NOMO-1 treated with dmso at 0.1 percent for 144 hours (cell line): ENCODE results near the gene MARF1.
"Not testable (repeated sequence)": the region's sequence is repeated elsewhere in the genome, so short reads cannot be mapped to it uniquely, and the experiment has no call there.

ENCODE experiments used
- DNase-seq: peaks from one replicate; lab custom pipeline; 2025; ENCODE audit not compliant: unreplicated experiment; lab: John Stamatoyannopoulos, UW

The MARF1 gene

GRCh38 chr16:15621456-15621855, 21.5 kb downstream of the MARF1 start:
- DNase-seq, result no peak

DNA sequence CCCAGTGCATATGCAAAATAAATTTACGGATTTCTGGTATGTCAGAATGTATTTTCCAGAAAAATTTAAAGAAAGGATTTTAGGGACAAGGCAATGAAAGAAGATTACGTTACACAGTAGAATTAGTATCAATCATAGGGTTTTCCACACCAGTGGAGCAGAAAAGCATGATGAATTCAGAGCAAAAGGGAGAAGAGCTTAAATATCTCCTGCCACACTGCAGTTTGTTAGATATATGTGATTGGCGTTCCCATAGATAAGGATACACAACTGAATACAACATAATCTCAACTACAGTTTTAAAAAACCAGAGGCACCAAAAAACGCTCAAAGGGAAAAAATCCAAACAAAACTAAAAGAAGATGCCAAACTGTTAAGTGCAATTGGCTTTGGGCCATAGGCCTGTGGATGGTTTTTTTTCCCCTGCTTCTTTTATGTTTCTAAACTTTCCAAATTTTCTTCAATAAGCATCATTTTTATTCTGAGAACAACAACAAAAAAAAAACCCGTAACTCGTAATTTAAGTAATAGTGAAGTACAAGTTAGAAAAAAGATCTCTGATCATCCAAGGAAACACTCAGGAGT, 22.3 kb downstream of the MARF1 start:
- DNase-seq, result no peak

DNA sequence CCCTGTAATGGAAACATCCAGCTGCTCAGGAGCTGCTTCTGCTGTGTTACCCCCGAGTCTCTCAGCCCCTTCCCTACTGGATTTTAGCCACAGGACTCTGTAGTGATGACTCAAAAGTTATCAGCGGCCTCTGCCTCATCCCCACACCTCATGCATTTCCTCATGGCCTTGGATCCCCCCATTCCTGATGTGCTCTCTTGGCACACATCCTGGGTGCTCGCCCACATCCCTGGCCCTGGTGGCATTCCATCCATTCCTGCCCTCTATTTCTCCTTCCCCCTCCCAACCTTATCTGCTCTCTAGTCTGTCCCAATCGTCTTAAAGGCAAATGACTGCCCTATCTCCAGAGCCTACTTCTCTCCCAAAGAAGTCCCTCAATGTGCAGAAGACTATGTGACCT, 24.6 kb downstream of the MARF1 start:
- DNase-seq, result no peak

DNA sequence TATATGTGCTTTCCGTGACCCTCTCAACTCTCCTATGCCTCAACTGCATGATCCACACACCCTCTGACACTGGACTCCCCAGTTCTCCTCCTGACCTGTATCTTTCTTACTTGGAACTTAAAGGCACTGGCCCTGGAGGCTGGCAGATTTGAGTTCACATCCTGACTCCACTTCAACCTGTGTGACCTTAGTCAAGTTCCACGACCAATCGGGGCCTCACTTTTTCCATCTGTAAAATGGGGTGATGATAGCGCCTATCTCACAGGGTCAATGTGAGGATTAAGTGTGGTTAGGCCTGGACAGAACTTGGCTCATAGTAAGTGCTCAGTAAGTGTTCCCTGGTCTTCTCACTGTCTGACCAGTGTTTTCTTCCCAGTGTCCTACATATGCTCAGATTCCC, 25.1 kb downstream of the MARF1 start:
- DNase-seq, result no peak

DNA sequence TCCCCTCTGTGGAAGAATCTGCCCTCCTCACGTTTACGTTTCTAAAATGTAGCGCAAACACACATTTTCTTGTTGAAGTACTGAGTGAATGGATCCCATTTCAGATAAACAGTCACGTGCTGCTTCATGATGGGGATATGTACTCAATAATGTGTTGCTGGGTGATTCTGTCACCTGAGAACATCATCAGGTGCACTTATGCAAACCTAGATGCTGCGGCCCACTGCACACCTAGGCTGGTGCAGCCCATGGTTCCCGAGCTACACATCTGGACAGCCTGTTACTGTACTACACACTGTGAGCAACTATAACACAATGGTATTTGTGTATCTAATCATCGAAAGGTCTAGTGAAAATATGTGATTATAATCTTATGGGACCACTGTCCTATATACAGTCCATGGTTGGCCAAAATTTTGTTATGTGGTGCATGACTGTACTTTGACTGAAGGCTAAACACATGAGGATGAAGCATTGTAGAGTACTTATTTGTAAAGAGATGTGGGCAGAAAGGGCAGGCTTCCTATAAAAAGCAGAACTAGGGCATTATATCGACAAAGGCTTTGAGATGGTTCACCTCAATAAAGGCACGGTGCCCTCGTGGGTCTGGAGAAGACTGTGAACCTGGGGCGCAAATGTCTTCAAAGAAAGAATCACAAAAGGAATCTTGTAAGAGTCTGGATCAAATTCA, 26.3 kb downstream of the MARF1 start:
- no peak for DNase-seq

GRCh38 chr16:15616012-15616411, 26.9 kb downstream of the MARF1 start:
- DNase-seq, result no peak

DNA sequence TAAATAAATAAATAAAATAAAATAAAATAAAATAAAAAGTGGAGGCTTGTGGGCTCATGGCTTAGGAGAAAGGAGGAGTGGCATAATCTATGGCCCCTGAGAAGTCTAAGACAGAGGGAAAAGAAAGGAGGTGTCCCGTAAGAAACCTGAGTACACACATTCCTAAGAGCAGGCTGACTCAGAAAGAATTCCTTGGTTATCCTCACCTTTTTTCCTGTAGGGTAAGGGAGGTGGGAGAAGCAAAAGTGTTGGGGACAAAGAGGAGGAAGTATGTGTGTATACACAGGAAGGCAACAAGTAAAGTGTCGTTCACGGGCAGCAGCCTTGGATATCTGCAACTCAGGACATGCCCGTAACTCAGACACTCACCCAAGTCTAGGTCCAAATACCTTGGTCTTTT, 29.3 kb downstream of the MARF1 start:
- no peak for DNase-seq

- no peak for DNase-seq
Measured at GRCh38 chr16:15611610-15612009, 31.3 kb downstream of the MARF1 start.

DNA sequence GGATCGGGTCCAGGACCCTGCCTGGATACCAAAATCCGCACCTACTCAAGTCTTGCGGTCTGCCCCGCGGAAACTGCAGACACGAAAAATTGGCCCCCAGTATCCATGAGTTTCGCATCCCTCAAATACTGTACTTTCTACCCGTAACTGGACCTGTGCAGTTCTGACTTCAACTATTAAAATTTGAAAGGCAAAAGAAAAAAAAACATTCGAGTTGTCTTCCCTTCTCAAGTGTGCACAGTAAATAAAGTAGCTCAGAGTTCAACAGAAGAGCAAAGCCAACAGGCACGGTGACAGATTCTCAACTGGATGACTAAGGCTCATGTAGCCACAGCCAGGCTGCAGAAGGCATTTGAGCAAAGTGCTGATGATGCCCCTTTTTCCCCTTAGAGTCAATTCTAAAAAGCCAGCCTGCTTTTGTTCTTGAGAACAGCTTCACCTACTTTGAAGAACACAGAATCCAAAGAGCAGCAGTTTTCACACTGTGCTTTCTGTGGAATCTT, 32.5 kb downstream of the MARF1 start:
- DNase-seq, result no peak

- no peak for DNase-seq
Measured at GRCh38 chr16:15609286-15609649, 33.7 kb downstream of the MARF1 start.

DNA sequence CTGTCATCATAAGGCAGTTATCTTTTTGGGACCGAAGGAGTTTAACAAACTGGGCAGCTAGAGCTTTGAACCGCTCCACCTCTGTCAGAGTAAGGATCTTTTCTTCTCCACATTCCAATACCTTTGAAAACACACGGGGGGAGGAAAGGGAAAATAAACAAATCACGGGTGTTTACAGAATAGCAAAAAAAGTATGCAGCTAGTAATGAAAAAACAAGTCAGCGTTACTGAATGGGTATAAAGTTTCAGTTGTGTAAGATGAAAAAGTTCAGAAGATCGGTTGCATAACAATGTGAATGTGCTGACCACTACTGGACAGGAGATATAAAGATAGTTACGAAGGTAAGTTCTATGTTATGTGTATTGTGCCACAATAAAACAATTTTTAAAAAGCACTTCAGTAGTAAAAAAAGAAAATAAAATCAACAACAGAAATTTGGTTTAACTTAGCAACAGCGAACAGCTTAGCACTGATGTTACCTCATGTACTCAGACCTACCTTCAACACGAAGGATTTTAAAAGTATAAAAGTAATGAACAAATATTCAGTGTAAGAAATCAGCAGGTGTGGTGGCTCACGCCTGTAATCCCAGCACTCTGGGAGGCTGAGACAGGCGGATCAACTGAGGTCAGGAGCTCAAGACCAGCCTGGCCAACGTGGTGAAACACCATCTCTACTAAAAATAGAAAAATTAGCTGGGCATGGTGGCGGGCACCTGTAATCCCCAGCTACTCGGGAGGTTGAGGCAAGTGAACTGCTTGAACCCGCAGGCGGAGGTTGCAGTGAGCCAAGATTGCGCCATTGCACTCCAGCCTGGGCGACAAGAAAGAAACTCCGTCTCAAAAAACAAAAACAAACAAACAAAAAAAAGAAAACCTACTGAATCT, 34.3 kb downstream of the MARF1 start:
- DNase-seq, result no peak

DNA sequence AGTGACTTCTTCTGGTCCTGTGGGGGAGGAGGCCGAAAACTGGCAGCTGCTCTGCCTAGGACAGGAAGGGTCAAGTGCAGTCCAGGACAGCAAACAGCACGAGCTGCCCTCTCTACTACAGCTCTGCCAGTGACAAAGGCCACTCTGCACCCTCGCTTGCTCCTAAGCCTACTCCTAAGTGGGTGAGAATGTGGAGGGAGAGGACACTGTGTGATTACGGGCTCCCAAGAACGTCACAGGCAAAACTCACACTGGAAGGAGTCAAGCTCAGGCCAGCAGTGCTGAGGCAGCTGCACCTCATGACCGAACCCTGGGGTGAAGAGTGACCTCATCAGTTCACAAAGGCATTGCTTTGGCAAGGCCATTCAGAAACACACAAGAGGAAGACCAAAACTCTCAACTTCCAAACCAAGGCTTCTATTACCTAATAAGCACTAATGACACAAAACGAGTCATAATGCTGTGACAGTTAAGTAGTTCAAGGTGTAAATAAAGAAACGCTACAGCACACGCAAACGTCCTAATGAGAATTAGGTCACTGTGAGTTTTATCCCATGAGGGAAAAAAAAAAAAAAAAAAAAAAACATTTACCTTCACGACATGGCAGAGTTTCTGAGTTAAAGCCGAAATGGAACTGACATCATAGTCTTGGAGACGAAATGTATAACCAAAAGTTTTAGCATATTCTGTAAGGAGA, 35.1 kb downstream of the MARF1 start:
- no peak for DNase-seq

- not testable (repeated sequence) for DNase-seq
Measured at GRCh38 chr16:15607221-15607699, 35.7 kb downstream of the MARF1 start.

GRCh38 chr16:15606518-15607220, 36.3 kb downstream of the MARF1 start:
- DNase-seq, result no peak

GRCh38 chr16:15605839-15606517, 37.0 kb downstream of the MARF1 start:
- no peak for DNase-seq

GRCh38 chr16:15604460-15605440, 38.2 kb downstream of the MARF1 start:
- DNase-seq, result no peak

- no peak for DNase-seq
Measured at GRCh38 chr16:15602285-15603044, 40.5 kb downstream of the MARF1 start.
